PC-9 (cell line): ENCODE measurements around the gene LONRF3.

Experiments
- CTCF ChIP-seq: fragments of 200-600 bp; sonication (generic); conservative IDR thresholded peaks from 2 replicates; pipeline ENCODE4 v1.6.1; 2017; ENCODE audit warnings: mixed run types, antibody characterized with exemption, mild to moderate bottlenecking, moderate library complexity
- EZH2 ChIP-seq: fragments of 200-600 bp; sonication (generic); IDR thresholded peaks from 2 replicates; pipeline ENCODE4 v1.8.0; 2017; ENCODE audit warnings: antibody characterized with exemption, low read depth

- TF ChIP-seq EZH2 (no peak), CTCF (no peak)
These were observed 880 bp upstream of the LONRF3 start for GRCh38 chrX:118973389-118974087.
